AML-193 (cell line): ENCODE results near the gene IGFBP2.
A peak's percentile ranks its signal among the peaks of the same experiment; 100 is the strongest.

ENCODE experiments used
- DNase-seq, 2 experiments: peaks; one replicate each; lab custom pipeline; 2025; lab: John Stamatoyannopoulos, UW

IGFBP2 gene

DNA sequence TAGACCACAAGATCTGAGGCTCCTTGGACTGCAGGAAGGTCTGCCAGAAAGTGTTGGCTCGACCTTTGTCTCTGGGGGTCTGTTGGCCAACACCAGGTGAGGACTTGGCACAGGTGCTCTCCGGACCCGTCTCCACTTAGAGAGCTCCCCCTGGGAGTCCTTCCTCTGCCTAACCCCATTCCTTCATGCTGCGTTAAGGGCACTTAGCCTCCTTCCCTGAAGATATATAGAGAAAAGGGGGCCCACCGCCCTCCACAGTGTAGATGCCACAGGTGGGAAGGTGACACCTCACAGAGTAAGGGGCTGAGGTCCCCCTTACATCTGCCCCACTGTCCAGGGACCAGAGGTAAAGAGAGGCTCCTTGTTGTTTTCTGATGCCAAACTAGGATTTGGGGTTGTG is 53.9 kb downstream of the IGFBP2 start:
- DNase-seq, result no peak

DNA sequence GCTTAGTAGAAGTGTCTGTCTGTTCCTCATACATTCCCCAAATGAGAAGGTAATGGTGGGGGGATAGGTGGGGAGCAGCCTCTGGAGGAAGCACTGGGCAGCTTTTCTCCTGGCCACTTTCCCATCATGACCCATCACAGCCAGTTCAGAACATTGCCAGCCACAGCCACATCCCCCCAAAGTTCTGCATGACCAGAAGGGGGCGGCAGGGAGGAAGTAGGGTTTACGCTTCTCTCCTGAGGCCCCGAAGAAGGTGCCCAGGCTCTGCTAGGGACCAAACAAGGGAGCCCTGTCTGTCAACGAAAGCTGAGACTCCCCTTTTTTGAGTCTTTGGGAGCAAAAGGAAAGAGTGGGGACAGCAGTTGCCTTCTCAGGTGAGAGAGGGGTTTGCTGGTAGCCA is 54.4 kb downstream of the IGFBP2 start:
- DNase-seq, result no peak

DNA sequence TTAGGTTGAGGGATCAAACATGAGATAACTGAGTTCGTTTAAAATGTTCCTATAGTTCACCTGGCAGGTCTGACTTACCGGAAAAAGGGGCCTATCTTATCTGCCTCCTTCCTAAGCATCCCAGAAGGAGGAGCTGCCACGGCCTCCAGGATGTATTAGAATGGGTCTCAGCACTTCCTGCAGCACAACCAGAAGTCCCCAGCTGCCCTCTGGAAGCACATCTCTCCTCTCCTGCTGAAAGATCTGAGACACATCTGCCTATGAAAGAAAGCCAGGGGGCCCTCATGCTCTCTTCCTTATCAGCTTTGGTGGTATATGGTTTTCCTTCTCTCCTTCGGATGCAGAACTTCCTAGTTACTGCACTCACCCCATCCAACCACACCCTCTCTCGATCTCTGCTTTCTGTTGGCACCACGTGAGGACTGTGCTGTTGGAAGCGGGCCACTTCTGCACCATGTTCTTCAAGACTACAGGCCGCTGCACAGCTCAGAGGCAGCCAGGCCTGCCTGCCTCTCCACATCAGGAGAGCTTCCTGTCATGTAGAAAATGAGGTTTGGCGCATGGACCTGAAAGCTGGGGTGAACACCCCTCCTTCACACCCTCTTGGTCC is 55.6 kb downstream of the IGFBP2 start:
- DNase-seq, result no peak

DNA sequence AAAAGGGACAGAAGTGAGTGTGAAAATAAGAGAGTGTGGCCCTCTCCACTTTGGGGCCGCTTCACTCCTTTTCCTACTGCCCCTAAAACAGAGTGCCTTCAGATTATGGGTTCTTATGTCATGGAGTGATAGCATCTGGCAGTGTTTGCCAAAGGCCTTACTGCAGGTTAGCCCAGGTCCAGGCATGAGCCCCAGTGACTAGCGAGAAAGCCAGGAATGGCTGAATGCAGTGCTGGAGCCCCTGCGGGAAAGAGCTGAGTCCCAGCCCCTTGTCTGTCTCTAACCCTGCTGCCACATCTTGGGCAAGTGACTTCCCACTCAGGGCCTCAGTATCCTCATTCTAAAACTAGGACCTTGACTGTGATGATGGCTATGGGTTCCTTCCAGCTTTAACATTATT is 56.2 kb downstream of the IGFBP2 start:
- DNase-seq, result no peak

DNA sequence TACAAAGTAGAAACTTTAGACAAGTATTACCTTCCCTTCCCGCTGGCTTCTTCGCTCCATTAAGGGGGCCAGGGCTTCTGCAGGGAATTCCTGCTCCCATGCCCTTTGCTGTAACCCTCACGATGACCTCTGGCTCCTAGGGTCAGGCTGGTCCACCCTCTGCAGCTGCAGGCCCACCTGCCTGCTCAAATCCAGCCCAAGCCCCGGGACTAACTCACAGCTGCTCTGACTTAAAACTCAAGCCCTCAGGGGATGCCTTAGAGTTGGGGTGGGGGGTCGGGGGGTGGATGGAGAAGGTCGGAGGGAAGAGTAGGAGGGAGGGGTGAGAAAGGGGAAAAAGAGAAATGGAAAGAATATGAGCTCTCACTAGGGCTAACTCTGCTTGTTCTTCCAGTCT is 57.2 kb downstream of the IGFBP2 start:
- DNase-seq, result no peak

DNA sequence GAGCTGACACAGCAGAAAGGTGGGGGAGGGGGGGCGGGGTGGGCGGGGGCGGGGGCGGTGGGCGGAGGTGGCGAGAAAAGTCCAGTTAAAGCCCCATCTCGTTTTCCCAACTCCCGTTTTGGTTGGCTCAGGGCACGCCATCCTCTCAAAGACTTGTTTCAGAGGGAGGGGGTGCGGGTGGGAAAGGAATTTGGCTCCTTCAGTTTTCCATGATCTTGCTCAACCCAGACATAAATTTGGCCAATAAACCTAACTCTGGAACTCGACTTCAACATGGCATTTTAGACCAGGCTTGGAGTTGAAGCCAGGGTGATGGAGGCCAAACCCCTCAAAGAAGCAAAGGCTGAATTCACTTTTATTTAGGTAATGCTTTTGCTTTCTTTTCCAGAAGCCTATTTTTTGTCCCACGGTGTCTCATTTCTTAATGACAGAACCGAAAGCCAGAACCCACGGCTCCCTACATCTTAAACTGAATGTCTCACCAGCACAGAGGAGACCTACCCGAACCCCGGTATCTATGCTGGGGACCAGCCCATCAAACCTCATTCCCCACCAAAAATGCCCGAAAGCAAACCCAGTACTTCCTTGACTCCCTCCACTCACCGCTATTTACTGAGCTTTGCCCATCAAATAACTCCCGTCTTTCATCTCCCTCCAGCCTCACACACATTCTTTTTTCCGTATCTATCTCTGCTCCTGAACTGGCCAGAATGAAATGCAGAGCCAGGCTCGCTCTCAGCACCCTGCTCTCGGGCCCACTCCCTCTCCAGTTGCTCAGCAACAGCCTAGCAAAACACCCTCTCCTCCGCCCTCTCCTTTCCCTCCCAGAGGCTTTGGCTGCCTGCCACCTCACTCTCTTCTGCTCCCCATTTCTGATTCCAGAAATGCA is 57.9 kb downstream of the IGFBP2 start:
- DNase-seq, result no peak

DNA sequence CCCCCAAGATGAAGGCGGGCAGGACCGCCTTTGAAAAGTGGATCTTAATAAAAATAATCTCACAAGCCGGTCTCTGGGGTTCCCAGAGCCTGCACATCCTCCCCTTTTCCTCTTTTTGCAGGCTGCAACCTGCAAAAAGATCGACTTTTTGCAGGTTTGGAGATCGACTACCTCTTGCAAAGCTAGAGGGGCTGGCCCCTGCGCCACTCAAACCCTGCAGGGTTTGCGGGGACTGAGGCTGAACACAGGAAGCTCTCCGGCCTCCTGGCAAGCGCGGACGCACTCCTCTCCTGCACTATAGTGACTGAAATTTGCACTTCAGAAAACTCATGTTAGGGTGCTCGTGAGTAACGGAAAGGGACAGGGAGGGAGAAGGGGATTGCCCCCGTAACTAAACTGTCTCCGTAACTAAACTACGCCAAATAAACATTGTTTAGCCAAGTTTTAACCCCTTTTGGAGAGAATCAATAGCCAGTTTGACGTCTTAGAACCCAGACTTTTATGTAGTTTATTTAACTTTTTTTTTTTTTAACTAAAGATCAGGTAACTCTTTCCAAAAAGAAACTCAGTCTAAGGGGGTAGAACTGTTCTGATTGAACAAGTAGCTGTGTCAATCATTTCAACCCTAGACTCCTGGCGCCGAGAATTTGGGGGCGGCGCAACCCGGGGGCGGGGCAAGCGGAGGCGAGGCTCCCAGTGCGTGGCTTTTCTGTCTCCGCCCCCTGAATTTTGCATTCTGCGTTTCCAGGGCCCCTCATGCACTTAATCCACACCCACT is 59.6 kb downstream of the IGFBP2 start:
- no peak for DNase-seq

DNA sequence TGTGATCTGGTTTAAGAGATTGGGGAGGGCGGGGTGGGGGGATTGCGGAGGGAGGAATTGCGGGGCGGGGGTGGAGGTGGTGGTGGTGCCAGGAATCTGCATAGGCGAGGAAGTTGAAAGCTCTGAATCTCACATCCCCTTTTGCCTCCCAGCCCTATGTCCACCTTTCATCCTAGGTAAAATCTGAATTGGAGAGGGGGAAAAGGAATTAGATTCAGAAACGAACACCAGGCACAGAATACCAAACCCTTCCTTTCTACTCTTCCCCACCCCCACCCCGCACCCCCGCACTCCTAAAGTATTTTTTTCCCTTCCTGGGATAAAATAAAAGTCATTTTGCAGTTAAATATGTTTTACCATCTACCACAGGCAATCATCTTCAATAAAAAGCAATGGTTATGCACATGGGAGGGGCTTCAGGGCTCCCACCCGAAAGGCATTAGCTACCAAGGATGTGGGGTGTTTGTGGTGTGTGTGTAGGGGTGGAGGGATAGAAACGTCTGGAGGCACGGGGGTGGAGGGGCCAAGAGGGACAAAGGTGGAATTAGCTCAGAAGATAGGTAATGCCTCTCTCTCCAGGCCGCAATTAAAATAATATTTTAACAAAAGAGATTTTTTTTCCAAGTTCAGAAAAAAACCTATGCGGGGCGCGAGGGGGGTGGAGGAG is 60.3 kb downstream of the IGFBP2 start:
- no peak for DNase-seq

DNA sequence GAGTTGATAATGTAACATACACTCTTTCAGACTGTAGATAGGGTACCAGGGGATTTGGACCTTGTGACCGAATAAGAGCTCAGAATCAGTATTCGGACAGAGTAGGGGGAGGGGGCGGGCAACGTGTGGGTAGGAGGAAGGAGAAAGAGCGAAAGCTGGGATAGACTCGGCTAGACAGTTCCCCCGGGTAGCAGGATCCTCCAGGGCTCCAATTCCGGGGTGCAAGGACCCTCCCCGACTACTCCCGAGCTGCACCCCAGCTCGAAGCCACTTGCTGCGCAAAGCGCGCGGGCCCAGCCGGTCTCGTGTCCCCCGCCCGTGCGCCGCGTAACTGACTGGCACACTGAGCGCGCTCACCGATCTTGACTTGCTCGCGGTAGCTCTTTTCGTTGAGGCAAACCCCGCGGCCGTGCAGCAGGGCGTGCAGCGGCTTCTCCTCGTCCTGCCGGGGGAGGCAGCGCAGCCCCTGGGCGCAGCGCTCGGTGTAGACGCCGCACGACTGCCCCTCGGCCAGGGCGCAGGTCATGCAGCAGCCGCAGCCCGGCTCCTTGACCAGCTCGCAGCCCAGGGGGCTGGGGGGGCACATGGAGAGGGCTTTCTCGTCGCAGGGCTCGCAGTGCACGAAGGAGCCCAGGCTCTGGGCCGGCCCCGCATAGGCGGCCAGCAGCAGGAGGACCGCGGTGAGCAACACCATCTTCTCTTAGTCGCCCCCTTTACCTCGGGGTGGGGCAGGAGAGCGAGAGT is 61.0 kb downstream of the IGFBP2 start:
- no peak for DNase-seq

DNA sequence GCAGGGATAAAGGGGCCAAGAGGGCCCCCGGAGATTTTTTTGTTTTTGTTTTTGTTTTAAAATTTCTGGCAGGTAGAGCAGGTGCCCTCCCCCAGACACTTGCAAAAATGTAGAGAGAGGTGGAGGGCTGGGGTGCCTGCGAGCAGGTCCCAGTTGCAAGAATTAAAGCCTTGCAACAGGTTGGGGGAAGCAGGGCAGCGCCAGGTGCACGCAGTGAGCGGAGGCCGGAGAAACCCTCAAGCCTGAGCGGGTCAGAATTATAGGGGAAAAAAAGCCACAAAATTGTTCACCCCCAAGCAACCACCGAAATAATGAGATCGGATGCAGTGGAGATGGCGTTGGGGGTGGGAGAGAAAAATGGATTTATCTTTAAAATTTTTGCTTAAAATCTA is 61.6 kb downstream of the IGFBP2 start:
- DNase-seq, result no peak

DNA sequence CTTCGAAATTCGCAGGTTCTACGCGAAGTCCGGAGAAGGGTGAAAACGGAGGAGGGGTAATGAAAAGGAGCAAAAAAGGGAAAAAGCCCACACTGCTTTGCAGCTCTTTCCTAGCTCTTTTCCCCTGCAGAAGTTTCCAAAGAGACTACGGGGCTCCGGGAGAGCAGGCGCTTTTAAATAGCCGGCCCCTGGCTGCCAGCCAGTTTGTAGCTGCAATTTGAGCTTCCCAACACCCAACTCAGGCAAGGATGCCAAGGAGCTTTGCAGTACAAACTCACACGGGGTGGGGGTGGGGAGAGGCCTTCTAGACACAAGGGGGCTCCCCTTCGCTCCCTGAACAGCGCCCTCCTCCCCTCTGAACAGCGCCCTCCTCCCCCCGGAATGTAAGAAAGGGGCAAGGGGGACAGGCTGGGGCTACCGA is 62.2 kb downstream of the IGFBP2 start, which contains the start of gene IGFBP5:
TSS of gene IGFBP5 (minus strand) at position 149 of the 421 bp plus-strand sequence. CDS start 774 bp downstream, outside the sequence.
- no peak for DNase-seq

DNA sequence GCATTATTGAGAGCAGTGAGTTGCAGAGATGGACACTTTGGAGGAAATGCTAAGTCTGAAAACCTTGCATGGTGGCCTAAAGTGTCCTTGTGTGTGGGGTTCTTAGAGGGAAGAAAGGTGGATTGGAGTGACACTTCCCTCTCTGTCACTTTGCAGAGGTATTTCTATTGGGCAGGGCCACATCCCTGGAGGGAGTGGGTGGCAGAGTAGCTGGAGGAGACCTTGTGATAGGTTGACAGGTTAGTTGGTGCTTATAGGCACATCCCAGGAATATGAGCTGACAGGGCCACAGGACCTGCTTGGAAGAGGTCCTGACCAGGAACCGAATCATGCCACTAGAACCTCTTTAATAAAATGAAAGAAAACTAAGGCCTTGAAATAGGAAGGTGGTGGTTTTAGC is 63.1 kb downstream of the IGFBP2 start:
- DNase-seq, result no peak

DNA sequence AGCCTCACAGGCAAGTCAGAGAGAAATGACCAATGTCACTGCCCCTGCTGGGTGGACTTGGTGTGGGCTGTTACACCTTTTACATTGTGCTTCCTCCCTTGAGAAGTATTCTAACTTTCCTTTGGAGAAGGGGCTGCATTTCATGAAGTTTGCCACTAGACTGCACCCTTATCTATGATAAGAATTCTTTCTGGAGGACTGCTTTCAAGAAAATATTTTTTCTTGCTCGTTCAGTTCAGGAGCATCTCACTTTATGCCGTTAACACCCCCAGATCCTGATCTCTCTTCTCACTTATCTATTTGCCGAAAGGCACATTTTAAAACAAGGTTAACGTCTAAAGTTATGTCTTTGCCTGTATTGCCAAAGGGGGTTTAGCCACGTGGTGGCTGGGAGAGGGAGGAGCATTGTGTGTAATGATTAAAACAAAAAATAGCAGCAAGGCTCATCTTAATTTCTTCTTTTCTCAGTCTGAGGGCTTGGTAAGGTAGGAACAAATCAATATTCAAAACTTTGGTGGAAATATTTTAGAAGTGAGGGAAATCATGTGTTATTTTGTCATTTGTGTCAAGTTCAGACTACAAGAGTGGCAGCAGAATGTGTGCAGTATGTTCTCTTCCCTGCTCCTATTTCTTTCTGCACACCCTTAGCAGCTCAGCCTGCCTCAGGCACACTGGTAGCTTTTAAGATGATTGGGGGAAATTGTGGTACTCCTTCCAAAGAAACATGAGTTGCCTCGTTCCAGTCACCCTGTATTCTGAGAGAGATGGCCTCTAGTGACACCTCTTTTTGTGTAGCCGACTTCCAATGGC is 63.7 kb downstream of the IGFBP2 start:
- peak; percentile 18 to 25 for DNase-seq

DNA sequence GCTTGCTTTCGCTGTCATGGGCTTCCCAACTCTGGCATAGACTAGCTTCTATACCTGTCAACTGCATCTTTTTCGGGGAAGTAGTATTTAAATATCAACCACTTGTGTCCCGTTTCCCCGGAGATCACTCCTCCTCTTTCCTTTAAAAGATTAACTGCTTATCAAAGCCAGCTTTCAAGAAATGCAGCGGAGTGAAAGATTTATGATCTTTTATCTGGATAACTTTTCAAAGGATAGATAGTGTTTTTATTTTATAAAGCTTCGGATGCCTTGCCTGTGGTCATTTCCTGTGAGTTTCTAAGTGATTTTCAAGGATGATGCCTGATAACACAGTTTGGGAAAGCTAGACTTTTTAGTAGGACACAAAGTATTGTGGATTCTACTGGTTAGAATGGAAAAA is 65.1 kb downstream of the IGFBP2 start:
- DNase-seq, result no peak

DNA sequence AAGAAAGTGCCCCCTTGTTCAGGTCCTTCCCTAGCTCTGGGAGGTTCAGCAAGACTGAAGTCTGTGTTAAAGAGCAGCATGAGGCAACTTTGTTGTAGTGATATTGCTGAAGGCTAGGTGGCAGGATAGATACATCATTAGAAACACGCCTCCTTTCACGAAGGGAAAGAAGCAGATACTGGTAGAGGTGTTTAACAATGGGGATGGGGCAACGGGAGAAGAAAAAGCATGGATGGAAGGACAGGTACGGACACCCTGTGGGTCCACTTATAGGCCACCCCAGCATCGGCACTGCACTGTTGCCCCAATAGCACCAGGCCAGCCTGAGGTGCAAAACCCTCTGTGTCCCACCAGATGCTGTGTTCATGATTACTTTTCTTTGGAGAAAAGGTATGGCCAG is 65.7 kb downstream of the IGFBP2 start:
- DNase-seq, result peak; percentile 45 to 68

DNA sequence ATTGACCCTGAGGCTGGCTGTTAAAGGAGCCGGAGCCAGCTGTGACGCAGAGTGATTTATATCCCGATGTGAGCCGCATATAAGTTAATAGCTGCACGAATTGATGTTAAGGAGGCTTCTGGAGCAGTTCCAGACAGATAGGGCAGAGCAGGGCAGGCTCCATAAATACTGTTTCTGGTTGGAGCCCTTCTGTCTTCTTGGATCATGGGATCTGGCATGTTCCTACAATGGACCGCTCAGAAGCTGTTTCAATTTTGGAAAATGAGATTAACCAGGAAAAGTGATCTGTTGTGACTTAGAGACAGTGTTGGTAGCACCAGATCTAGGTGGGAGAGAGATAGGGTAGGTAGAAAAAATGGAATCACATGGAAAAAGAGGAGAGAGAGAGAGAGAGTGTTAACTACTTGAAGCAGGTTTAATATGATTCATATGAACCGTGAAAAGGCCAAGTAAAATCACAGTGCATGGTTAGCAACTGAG is 66.9 kb downstream of the IGFBP2 start:
- DNase-seq, result no peak

DNA sequence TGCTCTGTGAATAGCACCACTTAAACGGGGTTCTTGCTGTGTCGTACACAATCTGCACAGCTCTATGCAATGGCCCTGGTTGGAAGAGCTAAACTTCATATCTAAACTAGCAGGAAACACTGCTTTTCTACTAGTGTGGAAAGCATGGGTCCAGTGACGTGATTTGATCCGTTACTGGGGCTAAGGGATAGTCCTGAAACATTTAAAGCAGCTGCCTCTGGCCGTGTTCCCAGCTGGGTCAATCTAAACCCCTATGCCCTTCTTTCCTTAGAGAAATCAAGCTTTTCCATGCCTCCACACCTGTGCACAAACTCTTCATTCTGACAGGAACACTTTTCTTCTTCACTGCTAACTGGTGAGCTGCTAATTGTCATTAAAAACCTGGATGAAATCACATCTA is 67.6 kb downstream of the IGFBP2 start:
- no peak for DNase-seq

DNA sequence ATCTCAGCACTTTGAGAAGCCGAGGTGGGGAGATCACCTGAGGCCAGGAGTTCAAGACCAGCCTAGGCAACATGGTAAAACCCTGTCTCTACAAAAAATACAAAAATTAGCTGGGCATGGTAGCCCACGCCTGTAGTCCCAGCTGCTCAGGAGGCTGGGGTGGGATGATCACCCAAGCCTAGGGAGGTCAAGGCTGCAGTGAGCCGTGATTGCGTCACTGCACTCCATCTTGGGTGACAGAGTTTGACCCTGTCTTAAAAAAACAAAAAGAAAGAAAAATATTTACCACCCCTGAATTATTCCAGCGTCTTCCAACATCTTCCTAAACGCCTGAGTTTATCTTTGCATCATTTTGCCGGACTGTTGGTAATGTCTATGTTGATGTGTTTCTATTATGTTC is 68.3 kb downstream of the IGFBP2 start:
- no peak for DNase-seq

DNA sequence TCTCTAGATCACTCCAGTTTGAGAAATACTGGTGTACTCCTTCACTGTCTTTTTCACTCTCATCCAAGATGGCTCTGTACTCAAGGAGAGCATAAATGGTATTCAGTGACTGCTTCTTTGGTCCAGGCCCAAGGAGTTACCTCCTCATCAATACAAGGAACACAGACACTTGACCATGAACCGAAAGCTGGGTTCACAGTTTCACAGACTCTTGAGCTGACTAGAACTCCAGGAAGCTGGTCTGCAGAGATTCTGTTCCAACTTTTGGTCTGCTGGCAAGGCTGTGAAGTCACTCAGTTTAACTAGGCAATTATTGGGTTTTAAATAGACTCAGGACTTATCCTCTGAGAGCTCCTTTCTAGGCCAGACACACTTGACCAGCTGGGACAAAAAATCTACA is 69.5 kb downstream of the IGFBP2 start:
- no peak for DNase-seq

DNA sequence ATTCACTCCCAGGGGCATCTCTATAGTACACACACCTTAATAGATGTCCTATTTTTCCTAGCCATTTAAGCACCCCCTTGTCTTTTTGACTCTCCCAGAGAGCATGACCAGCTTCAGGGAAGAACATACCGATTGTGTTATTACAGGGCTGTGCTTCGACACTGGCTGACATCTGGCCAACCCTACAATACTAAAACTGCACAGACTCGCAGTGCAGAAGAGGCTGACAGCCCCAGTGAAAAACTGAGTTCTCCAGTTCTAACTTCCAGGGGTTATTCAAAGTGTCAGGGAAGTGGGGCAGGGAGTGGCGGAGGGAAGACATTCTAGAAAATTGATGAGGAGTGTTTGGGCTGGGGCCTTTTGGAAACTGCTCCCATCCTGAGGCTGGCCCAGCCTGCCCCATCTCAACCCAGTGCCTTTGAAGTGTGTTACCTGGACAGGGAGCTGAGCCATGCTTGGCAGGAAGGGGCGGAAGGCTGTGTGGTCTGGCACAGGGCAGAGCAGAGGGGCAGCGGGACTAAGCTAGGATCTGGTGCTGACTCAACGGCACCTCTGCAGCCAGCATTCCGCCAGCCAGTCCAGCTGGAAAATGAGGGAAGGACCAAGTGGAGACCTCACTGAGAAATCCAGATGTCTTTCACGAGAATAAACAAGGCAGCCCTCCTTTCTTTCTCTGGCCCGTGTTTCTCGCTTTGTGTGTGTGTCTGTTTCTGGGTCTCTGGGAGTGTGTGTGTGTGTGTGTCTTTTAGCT is 77.5 kb downstream of the IGFBP2 start:
- DNase-seq, result no peak
